Prostate gland (tissue), 2 donors: ENCODE data around the gene KIF4B. TPM values are rescaled to one million over a fixed set of nuclear protein-coding genes. Genes with fewer than 3 reads are reported as not detected.
"Not testable (repeated sequence)": the region's sequence is repeated elsewhere in the genome, so short reads cannot be mapped to it uniquely, and the experiment has no call there.

Source experiments
- DNase-seq: peaks from one replicate; pipeline ENCODE4 v3.0.0-alpha.2; 2019; ENCODE audit warnings: low spot score
- H3K27ac ChIP-seq, 2 donors: fragments of 200-600 bp; sonication (generic); 2 replicates each; pipeline ENCODE4 v1.5.1; 2017 to 2019
- H3K27me3 ChIP-seq: fragments of 200-600 bp; sonication (generic); replicated peaks from 2 replicates; pipeline ENCODE4 v1.5.1; 2019; ENCODE audit not compliant: insufficient read depth
- H3K36me3 ChIP-seq, 2 donors: fragments of 200-600 bp; sonication (generic); 1 replicate in 1 of 2; 2 replicates in 1 of 2; pipeline versions ENCODE4 v1.5.1 to v1.8.1; 2017 to 2019
- H3K4me1 ChIP-seq: fragments of 200-600 bp; sonication (generic); replicated peaks from 2 replicates; pipeline ENCODE4 v1.5.1; 2019
- H3K4me3 ChIP-seq, 2 donors: fragments of 200-600 bp; sonication (generic); 2 replicates each; pipeline ENCODE4 v1.5.1; 2017 to 2019
- H3K9me3 ChIP-seq: fragments of 200-600 bp; sonication (generic); 2 replicates; pipeline ENCODE4 v1.5.1; 2017
- CTCF ChIP-seq, 4 experiments: fragments of 200-600 bp in 2 of 4; fragments of 450-650 bp in 2 of 4; sonication (generic) in 2 of 4; IDR thresholded peaks; 1 replicate in 3 of 4; 2 replicates in 1 of 4; pipeline ENCODE4 v1.5.1; 2016 to 2019; ENCODE audit warnings: antibody characterized with exemption in 4 of 4, mild to moderate bottlenecking in 2 of 4, moderate library complexity in 2 of 4
- POLR2A ChIP-seq: fragments of 450-650 bp; IDR thresholded peaks from one replicate; pipeline ENCODE4 v1.6.1; 2016; ENCODE audit warnings: antibody characterized with exemption, mild to moderate bottlenecking
- POLR2AphosphoS5 ChIP-seq: sonication (generic); formaldehyde crosslinking; IDR thresholded peaks from one replicate; pipeline ENCODE4 v1.6.1; 2017; ENCODE audit warnings: antibody characterized with exemption
- WGBS: methylation state at CpG from one replicate; pipeline ENCODE4 v1.1.5; 2018; 5-methylcytosine and 5-hydroxymethylcytosine counted together
- intact Hi-C: fragments of 100-400 bp; cut with DNase I; formaldehyde crosslinking; loops from one replicate; pipeline ENCODE4 v1.14.2; 2022
- total RNA-seq, 2 donors: library from RNA; depleted of rRNA; stranded (reverse); fragments of >200 nt; gene quantifications; one replicate each; pipeline ENCODE4 v1.1.0, GENCODE V29; 2016

The KIF4B gene
- total RNA-seq, 2 donors from 2014 or later, result 1.0 TPM; not detected in 1

- H3K27me3 ChIP-seq, result no peaks in the 10 kb centered on the region
Observed at GRCh38 chr5:154993461-154993860, 20.1 kb upstream of the KIF4B start.

GRCh38 chr5:154995679-154996078 lies 17.9 kb upstream of the KIF4B start:
- 63% methylated on average over 4 of the region's 4 CpGs for WGBS
- Histone ChIP-seq H3K9me3 (no peaks in the 10 kb centered on the region), H3K27ac (no peak overlapping the region), H3K36me3 (no peaks in the 10 kb centered on the region), H3K4me3 (no peak overlapping the region), H3K27me3 (no peaks in the 10 kb centered on the region), H3K4me1 (no peaks in the 10 kb centered on the region)
- intact Hi-C loops, result no loop called here
- TF ChIP-seq CTCF (IDR thresholded peaks at IDR 0.05) (no peak), POLR2A (no peak), POLR2AphosphoS5 (no peak)
- DNase-seq, result no peak

More at GRCh38 chr5:154993461-154993860, 20.1 kb upstream of the KIF4B start:
- Histone ChIP-seq H3K9me3 (no peaks in the 10 kb centered on the region), H3K4me1 (no peaks in the 10 kb centered on the region), H3K36me3 (no peaks in the 10 kb centered on the region), H3K27ac (no peak overlapping the region), H3K4me3 (no peak overlapping the region)
- WGBS, result 64% methylated on average over 2 of the region's 2 CpGs
- no peak for DNase-seq
- intact Hi-C loops, result no loop called here
- no peak for TF ChIP-seq POLR2A

GRCh38 chr5:154997746-154998145 lies 15.8 kb upstream of the KIF4B start:
- Histone ChIP-seq H3K9me3 (no peaks in the 10 kb centered on the region), H3K27me3 (no peaks in the 10 kb centered on the region), H3K36me3 (no peaks in the 10 kb centered on the region), H3K4me1 (no peaks in the 10 kb centered on the region), H3K27ac (no peak overlapping the region), H3K4me3 (no peak overlapping the region)
- no peak for TF ChIP-seq CTCF (IDR thresholded peaks at IDR 0.05)
- TF ChIP-seq POLR2A, result no peak
- TF ChIP-seq POLR2AphosphoS5, result no peak
- intact Hi-C loops, result no loop called here
- 76% methylated on average over 5 of the region's 5 CpGs for WGBS
- DNase-seq, result no peak

- WGBS, result 85% methylated on average over 5 of the region's 5 CpGs
- H3K9me3 ChIP-seq, result no peaks in the 10 kb centered on the region
- no peaks in the 10 kb centered on the region for H3K4me1 ChIP-seq
- intact Hi-C loops, result no loop called here
- H3K36me3 ChIP-seq, result no peaks in the 10 kb centered on the region
- H3K27me3 ChIP-seq, result no peaks in the 10 kb centered on the region
- no peak overlapping the region for H3K27ac ChIP-seq
- TF ChIP-seq POLR2AphosphoS5 (no peak), POLR2A (no peak), CTCF (IDR thresholded peaks at IDR 0.05) (no peak)
- DNase-seq, result no peak
- H3K4me3 ChIP-seq, result no peak overlapping the region
Observed at GRCh38 chr5:154999865-155000264, 13.7 kb upstream of the KIF4B start.

GRCh38 chr5:155001523-155001922 lies 12.0 kb upstream of the KIF4B start:
- intact Hi-C loops, result no loop called here
- Histone ChIP-seq H3K36me3 (no peaks in the 10 kb centered on the region), H3K4me1 (no peaks in the 10 kb centered on the region), H3K9me3 (no peaks in the 10 kb centered on the region), H3K27ac (no peak overlapping the region), H3K4me3 (no peak overlapping the region), H3K27me3 (no peaks in the 10 kb centered on the region)
- WGBS, result 92% methylated on average over 4 of the region's 4 CpGs
- DNase-seq, result no peak
- no peak for TF ChIP-seq CTCF (IDR thresholded peaks at IDR 0.05)

- intact Hi-C loops, H3K4me1 ChIP-seq, H3K27ac ChIP-seq, H3K27me3 ChIP-seq, H3K4me3 ChIP-seq, H3K36me3 ChIP-seq, DNase-seq, H3K9me3 ChIP-seq: not testable (repeated sequence)
- 75% methylated on average over 4 of the region's 4 CpGs for WGBS
Observed at GRCh38 chr5:155002722-155003121, 10.8 kb upstream of the KIF4B start.
